Activated CD8-positive, alpha-beta T cell treated with anti-CD3 and anti-CD28 coated beads for 36 hours (primary cell): ENCODE measurements around the gene TRMT10B. TPM values are rescaled to one million over a fixed set of nuclear protein-coding genes. Genes with fewer than 3 reads are reported as not detected.
A peak's percentile ranks its signal among the peaks of the same experiment; 100 is the strongest.

Source experiments
- ATAC-seq: fragments of 200-7000 bp; cut with Tn5 transposase; one replicate; pipeline ENCODE4 v1.10.0; 2021; ENCODE audit warnings: mild to moderate bottlenecking, moderate library complexity
- CTCF ChIA-PET: fragments of 350-600 bp; sonication (Branson Sonifier 250); formaldehyde crosslinking; loops from one replicate; lab custom pipeline; 2021; ENCODE audit warnings: antibody characterized with exemption; lab: Charles Lee
- POLR2A ChIA-PET: fragments of 350-600 bp; sonication (Branson Sonifier 250); formaldehyde crosslinking; loops from one replicate; lab custom pipeline; 2021; ENCODE audit warnings: antibody characterized with exemption; lab: Charles Lee
- DNase-seq: peaks from one replicate; pipeline ENCODE4 v3.0.0-alpha.2; 2020
- H3K27ac Mint-ChIP-seq: one replicate; pipeline ENCODE4 v1.8.0; 2021; ENCODE audit warnings: mild to moderate bottlenecking, mixed read lengths
- H3K27me3 Mint-ChIP-seq: one replicate; pipeline ENCODE4 v1.8.0; 2021; ENCODE audit warnings: mixed read lengths
- H3K36me3 Mint-ChIP-seq: one replicate; pipeline ENCODE4 v1.8.0; 2021; ENCODE audit warnings: low read depth, mixed read lengths
- H3K4me1 Mint-ChIP-seq: one replicate; pipeline ENCODE4 v1.8.0; 2021; ENCODE audit warnings: low read depth, mixed read lengths
- H3K4me3 Mint-ChIP-seq: one replicate; pipeline ENCODE4 v1.8.0; 2021; ENCODE audit warnings: mild to moderate bottlenecking, moderate library complexity, mixed read lengths
- H3K9me3 Mint-ChIP-seq: one replicate; pipeline ENCODE4 v1.8.0; 2021; ENCODE audit warnings: mixed read lengths
- CTCF ChIP-seq: fragments of 200-600 bp; IDR thresholded peaks from one replicate; pipeline ENCODE4 v1.8.0; 2022; ENCODE audit warnings: antibody characterized with exemption, mild to moderate bottlenecking
- intact Hi-C: fragments of 100-400 bp; cut with micrococcal nuclease; formaldehyde crosslinking; loops from one replicate; pipeline ENCODE4 v1.10.0; 2022
- total RNA-seq, 2 experiments: library from RNA; stranded (reverse); gene quantifications; one replicate each; pipeline ENCODE4 v1.2.3, GENCODE V29; 2021

The TRMT10B gene
- total RNA-seq: 10 to 100 TPM; 10.6 to 12.0 TPM

GRCh38 chr9:37753489-37754190, at the start of gene TRMT10B:
TRMT10B (plus strand) TSS chr9:37753805; CDS start chr9:37761932, 8,127 bp downstream.
- H3K27ac Mint-ChIP-seq: peak within 1 kb of the TSS; percentile 93
- ATAC-seq (peak; percentile 93), DNase-seq (peak; percentile 88)
- peaks cover 2% of the 10 kb centered on the region for H3K9me3 Mint-ChIP-seq
- peak within 1 kb of the TSS; percentile 94 for H3K4me3 Mint-ChIP-seq
- no peaks in the 10 kb centered on the region for H3K27me3 Mint-ChIP-seq
- no peak for TF ChIP-seq CTCF
- intact Hi-C loops: loop anchor here (2.0 kb wide), 1 partner anchor 29 kb away; no protein-coding TSS in a partner anchor
- H3K36me3 Mint-ChIP-seq: peaks cover 4% of the 10 kb centered on the region
- peaks cover 22% of the 10 kb centered on the region for H3K4me1 Mint-ChIP-seq
- POLR2A ChIA-PET: interaction anchor here (0.6 to 2.3 kb wide), 4 partner anchors 14 to 268 kb away, joined by 3 to 14 read pairs (median 4); partner anchors contain the start of genes EXOSC3, POLR1E and TOMM5
- CTCF ChIA-PET: interaction anchor here (1.2 kb wide), 1 partner anchor 406 kb away, joined by 4 read pairs; no protein-coding TSS in a partner anchor

GRCh38 chr9:37705787-37706186, 47.8 kb upstream of the TRMT10B start:
- Mint-ChIP-seq H3K4me3 (no peak overlapping the region), H3K4me1 (peaks cover 9% of the 10 kb centered on the region), H3K36me3 (no peaks in the 10 kb centered on the region), H3K27me3 (peaks cover 19% of the 10 kb centered on the region), H3K27ac (no peak overlapping the region), H3K9me3 (no peaks in the 10 kb centered on the region)
- no peak for TF ChIP-seq CTCF
- intact Hi-C loops: no loop called here
- DNase-seq (no peak), ATAC-seq (no peak)
- ChIA-PET POLR2A (interaction anchor here (0.8 kb wide), 1 partner anchor 114 kb away, joined by 4 read pairs; no protein-coding TSS in a partner anchor), CTCF (interaction anchor here (0.7 kb wide), 1 partner anchor 20 kb away, joined by 3 read pairs; no protein-coding TSS in a partner anchor)

GRCh38 chr9:37706290-37706689, 47.3 kb upstream of the TRMT10B start:
- Mint-ChIP-seq H3K27me3 (peaks cover 19% of the 10 kb centered on the region), H3K36me3 (no peaks in the 10 kb centered on the region), H3K4me3 (no peak overlapping the region), H3K4me1 (peaks cover 9% of the 10 kb centered on the region), H3K9me3 (no peaks in the 10 kb centered on the region), H3K27ac (no peak overlapping the region)
- DNase-seq (no peak), ATAC-seq (no peak)
- TF ChIP-seq CTCF: no peak
- CTCF ChIA-PET: interaction anchor here (0.7 kb wide), 1 partner anchor 19 kb away, joined by 3 read pairs; no protein-coding TSS in a partner anchor
- intact Hi-C loops: no loop called here
- POLR2A ChIA-PET: interaction anchor here (0.8 kb wide), 1 partner anchor 114 kb away, joined by 4 read pairs; no protein-coding TSS in a partner anchor

- no peaks in the 10 kb centered on the region for H3K9me3 Mint-ChIP-seq
- TF ChIP-seq CTCF: no peak
- CTCF ChIA-PET: no interaction called here
- ATAC-seq (no peak), DNase-seq (no peak)
- POLR2A ChIA-PET: no interaction called here
- H3K36me3 Mint-ChIP-seq: no peaks in the 10 kb centered on the region
- no peak overlapping the region for H3K4me3 Mint-ChIP-seq
- intact Hi-C loops: no loop called here
- peaks cover 16% of the 10 kb centered on the region for H3K27me3 Mint-ChIP-seq
- no peak overlapping the region for H3K27ac Mint-ChIP-seq
- peaks cover 9% of the 10 kb centered on the region for H3K4me1 Mint-ChIP-seq
Observed at GRCh38 chr9:37707748-37708147, 45.9 kb upstream of the TRMT10B start.

- DNase-seq: no peak
- Mint-ChIP-seq H3K9me3 (no peaks in the 10 kb centered on the region), H3K27me3 (peaks cover 16% of the 10 kb centered on the region), H3K27ac (no peak overlapping the region), H3K36me3 (no peaks in the 10 kb centered on the region), H3K4me3 (no peak overlapping the region), H3K4me1 (peaks cover 9% of the 10 kb centered on the region)
- CTCF ChIA-PET: interaction anchor here (1.0 kb wide), 1 partner anchor 24 kb away, joined by 3 read pairs; no protein-coding TSS in a partner anchor
- ATAC-seq: no peak
- intact Hi-C loops: no loop called here
- TF ChIP-seq CTCF: no peak
- POLR2A ChIA-PET: no interaction called here
Observed at GRCh38 chr9:37710046-37710445, 43.6 kb upstream of the TRMT10B start.
